Activated CD4-positive, alpha-beta T cell treated with anti-CD3 and anti-CD28 coated beads, Interleukin-2, amount 50 U/mL, for 1 hour (primary cell): ENCODE measurements around the gene EFCAB7.
A peak's percentile ranks its signal among the peaks of the same experiment; 100 is the strongest.

Experiments
- DNase-seq: peaks from one replicate; pipeline ENCODE4 v3.0.0-alpha.2; 2020

Gene EFCAB7

GRCh38 chr1:63522891-63523728, at the start of gene EFCAB7, which contains the start of gene ITGB3BP:
Gene EFCAB7, plus strand, starts transcription at chr1:63523525. Its CDS starts 2,048 bp downstream, at chr1:63525573.
Gene ITGB3BP, minus strand, starts transcription at chr1:63523225. Its CDS starts 92 bp downstream, at chr1:63523133.
- DNase-seq: peak; percentile 76

- no peak for DNase-seq
These were observed 47.6 kb upstream of the EFCAB7 start for GRCh38 chr1:63475761-63476160.

- DNase-seq: no peak
These were observed 43.3 kb upstream of the EFCAB7 start for GRCh38 chr1:63480057-63480456.

- no peak for DNase-seq
These were observed 36.7 kb upstream of the EFCAB7 start for GRCh38 chr1:63486629-63487028.

- no peak for DNase-seq
These were observed 35.8 kb upstream of the EFCAB7 start for GRCh38 chr1:63487336-63488065.

GRCh38 chr1:63497577-63497976, 25.7 kb upstream of the EFCAB7 start:
- DNase-seq: no peak

GRCh38 chr1:63498106-63498505, 25.2 kb upstream of the EFCAB7 start:
- no peak for DNase-seq

GRCh38 chr1:63501256-63501655, 22.1 kb upstream of the EFCAB7 start:
- DNase-seq: no peak

GRCh38 chr1:63506782-63507181, 16.5 kb upstream of the EFCAB7 start:
- DNase-seq: no peak

- no peak for DNase-seq
These were observed 13.6 kb upstream of the EFCAB7 start for GRCh38 chr1:63509718-63510117.

- no peak for DNase-seq
These were observed 10.7 kb upstream of the EFCAB7 start for GRCh38 chr1:63512584-63512983.

GRCh38 chr1:63516629-63517028, 6.7 kb upstream of the EFCAB7 start:
- no peak for DNase-seq

- no peak for DNase-seq
These were observed 413 bp downstream of the EFCAB7 start for GRCh38 chr1:63523738-63524137.

GRCh38 chr1:63524201-63524600, 876 bp downstream of the EFCAB7 start:
- no peak for DNase-seq

- DNase-seq: no peak
These were observed 9.4 kb downstream of the EFCAB7 start for GRCh38 chr1:63532727-63533126.

GRCh38 chr1:63533931-63534330, 10.6 kb downstream of the EFCAB7 start:
- no peak for DNase-seq

- no peak for DNase-seq
These were observed 11.1 kb downstream of the EFCAB7 start for GRCh38 chr1:63534406-63534805.

GRCh38 chr1:63537006-63537405, 13.7 kb downstream of the EFCAB7 start:
- no peak for DNase-seq

- DNase-seq: no peak
These were observed 14.6 kb downstream of the EFCAB7 start for GRCh38 chr1:63537940-63538339.

- DNase-seq: no peak
These were observed 22.5 kb downstream of the EFCAB7 start for GRCh38 chr1:63545780-63546179.

- DNase-seq: no peak
These were observed 24.4 kb downstream of the EFCAB7 start for GRCh38 chr1:63547621-63548294.

- no peak for DNase-seq
These were observed 25.0 kb downstream of the EFCAB7 start for GRCh38 chr1:63548303-63548702.

- DNase-seq: no peak
These were observed 25.6 kb downstream of the EFCAB7 start for GRCh38 chr1:63548877-63549276.

- DNase-seq: no peak
These were observed 32.2 kb downstream of the EFCAB7 start for GRCh38 chr1:63555480-63555879.
